Right kidney (tissue), 1 donor: ENCODE results near the gene FUT2.

Experiments
- DNase-seq: peaks from one replicate; pipeline ENCODE4 v3.0.0-alpha.2; 2016

The FUT2 gene

GRCh38 chr19:48728911-48729664, 33.3 kb downstream of the FUT2 start:
- DNase-seq = peak; percentile 70

DNA sequence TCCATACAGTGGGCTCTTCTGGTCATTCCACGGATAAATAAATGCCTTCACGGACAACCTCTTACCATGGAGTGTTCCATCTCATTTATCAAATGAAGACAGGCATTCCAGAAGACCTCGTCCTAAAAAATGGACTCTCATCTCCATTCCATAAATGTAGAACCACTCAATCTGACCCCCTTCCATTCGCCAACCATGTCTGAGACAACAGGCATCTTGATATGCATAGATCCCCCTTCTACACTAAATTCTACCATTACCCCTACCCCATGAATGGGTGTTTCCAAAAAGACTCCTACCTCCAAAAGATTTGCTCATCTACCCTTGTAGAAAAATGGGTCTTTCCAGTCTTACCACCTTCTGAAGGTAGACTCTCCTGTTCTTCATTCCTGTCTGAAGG, 35.7 kb downstream of the FUT2 start:
- DNase-seq = no peak

DNA sequence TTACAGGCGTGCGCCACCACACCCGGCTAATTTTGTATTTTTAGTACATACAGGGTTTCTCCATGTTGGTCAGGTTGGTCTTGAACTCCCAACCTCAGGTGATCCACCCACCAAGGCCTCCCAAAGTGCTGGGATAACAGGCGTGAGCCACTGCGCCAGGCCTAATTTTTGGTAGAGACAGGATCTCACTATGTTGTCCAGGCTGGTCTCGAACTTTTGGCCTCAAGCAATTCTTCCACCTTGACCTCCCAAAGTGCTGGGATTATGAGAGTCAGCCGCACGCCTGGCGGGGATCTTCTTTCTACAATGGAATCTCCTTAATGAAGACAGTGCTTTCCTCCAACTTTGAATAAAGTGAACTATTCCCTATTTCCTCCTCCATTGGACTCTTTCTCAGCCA, 38.9 kb downstream of the FUT2 start:
- no peak for DNase-seq

DNA sequence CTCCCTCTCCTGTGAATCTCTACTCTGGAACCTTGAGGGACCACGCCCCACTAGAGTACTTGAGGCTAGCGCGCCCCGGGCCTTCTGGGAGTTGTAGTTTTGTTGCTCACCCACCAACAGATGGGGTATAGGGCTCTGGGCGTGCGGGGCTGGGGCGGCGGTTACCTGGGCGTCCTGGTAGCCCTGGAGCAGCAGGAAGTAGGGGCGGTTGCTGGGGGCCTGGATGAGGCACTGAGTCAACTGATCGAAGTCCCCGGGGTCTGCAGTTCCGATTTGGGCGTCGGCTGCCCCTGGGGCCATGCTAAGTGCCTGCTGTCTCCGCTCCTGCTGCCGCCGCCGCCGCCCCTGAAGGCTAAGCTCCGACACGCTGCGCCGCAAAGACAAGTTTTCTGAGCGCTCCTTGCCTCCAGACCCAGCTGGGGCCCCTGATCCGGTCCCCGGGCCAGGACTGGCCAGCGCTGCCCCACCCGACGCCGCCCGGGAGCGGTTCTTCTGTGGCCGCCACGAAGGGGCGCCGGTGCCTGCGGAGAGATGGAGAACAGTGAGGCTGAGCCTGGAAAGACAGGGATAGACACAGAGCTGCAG, 39.4 kb downstream of the FUT2 start:
- peak; percentile 60 for DNase-seq

DNA sequence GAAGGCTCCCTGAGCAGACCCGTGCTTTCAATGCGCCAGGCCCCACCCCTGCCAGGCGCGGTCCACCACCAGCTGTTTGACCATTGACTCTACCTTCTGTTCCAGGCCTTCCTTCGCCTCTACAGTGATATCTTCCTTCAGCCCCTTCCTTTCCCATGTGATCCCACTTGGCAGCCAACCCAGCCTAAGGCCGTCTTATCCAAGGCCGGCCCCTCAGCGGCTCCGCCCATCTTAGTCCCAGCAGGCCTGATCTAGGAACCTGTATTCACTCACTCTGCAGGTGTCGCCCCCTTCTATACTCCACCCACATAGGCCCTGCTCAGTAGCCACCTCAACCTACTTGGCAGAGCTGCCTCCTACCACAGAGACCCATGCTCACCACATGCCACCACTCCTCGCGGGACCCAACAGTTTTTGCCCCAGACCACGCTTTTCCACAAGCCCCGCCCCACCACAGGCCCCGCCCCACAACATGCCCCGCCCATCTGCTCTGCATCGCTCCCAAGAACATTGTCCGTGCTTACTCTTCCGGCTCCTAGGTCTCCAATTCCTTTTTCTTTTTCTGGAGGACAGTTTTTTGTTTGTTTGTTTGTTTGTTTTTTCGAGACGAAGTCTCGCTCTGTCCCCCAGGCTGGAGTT, 41.7 kb downstream of the FUT2 start:
- no peak for DNase-seq

DNA sequence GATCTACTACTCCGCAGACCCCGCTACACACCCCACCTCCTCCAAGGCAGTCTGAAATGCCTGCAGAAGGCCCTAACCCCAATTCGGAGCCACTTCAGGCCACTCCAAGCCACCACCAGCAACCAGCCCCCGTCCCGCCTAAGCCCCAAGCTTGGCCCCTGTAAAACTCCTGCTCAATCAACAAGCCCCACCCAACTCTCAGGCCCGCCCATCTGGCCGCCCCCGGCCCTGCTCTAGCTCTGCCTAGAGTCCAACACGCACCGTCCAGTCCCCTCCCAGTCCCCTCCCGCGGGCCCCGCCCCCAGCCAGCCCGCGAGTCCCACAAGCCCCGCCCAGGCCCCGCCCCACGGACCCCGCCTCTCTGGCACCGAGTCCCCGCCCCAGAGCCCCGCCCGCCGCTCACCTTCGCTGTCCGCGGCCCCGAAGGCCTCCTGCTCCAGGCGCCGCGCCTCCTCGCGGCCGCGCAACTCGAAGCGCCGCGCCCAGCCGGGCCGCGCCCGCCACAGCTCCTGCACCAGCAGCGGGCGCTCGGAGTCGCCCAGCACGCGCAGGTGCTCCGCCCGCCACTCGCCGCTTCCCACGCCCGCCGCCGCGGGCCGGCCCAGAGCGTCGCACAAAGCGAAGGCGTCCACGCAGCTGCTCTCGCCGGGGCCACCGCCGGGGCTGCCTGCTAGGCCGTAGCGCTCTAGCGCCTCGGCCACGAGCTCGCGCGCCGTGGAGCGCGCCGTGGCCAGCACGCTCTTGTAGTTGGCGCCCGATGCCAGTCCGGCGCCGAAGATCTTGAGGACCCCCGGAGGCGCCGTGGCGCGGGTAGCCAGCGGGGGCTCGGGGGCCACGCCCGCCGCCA, 43.0 kb downstream of the FUT2 start:
- peak; percentile 83 for DNase-seq

GRCh38 chr19:48739404-48740163, 43.8 kb downstream of the FUT2 start:
- DNase-seq = peak; percentile 27

DNA sequence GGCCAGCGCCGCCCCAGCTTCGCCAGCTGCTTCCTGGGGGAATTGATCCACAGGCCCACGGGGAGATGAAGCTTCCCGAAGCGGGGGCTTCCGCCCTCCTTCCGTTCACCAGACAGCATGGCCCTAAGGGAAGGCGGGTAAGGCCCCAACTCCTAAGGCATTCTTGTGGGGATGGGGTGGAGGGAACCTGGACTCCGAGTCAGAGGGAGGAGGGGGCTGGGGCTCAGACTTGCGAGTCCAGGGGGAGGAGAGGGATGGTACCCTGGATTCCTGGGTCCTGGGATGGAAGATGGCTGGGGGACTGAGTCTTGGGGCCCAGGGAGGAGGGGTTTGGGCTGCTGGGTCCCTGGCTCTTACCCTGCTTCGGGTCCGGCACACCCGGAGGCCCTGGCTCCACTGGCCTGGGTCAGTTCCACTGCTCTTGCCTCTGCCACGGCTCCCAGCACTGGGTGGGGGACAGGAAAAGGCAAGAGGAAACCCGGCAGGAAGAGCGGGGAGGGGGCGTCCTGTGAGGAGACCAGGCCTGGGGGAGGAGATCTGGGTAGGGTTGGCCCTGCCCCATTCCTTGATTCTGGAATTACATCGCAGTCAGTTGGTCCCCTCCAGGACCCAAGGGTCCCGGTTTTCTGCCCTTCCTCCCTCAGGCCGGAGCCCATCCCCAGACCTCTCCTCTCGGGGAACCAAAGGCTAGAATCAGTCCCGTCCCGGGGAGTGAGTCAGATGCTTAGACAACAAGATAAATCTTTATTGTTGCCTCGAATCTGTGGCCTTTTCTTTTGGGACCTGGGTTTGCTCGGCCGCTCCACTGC, 44.6 kb downstream of the FUT2 start, which contains the start of gene RASIP1:
TSS of gene RASIP1 (minus strand) at position 447 of the 809 bp plus-strand sequence. CDS start at position 119, 328 bp downstream.
- no peak for DNase-seq

- no peak for DNase-seq
Observed at GRCh38 chr19:48741129-48741999, 45.6 kb downstream of the FUT2 start.

GRCh38 chr19:48742096-48742495, 46.3 kb downstream of the FUT2 start:
- no peak for DNase-seq

GRCh38 chr19:48745208-48745995, 49.6 kb downstream of the FUT2 start:
- DNase-seq = peak; percentile 46

GRCh38 chr19:48746110-48746509, 50.3 kb downstream of the FUT2 start:
- no peak for DNase-seq

DNA sequence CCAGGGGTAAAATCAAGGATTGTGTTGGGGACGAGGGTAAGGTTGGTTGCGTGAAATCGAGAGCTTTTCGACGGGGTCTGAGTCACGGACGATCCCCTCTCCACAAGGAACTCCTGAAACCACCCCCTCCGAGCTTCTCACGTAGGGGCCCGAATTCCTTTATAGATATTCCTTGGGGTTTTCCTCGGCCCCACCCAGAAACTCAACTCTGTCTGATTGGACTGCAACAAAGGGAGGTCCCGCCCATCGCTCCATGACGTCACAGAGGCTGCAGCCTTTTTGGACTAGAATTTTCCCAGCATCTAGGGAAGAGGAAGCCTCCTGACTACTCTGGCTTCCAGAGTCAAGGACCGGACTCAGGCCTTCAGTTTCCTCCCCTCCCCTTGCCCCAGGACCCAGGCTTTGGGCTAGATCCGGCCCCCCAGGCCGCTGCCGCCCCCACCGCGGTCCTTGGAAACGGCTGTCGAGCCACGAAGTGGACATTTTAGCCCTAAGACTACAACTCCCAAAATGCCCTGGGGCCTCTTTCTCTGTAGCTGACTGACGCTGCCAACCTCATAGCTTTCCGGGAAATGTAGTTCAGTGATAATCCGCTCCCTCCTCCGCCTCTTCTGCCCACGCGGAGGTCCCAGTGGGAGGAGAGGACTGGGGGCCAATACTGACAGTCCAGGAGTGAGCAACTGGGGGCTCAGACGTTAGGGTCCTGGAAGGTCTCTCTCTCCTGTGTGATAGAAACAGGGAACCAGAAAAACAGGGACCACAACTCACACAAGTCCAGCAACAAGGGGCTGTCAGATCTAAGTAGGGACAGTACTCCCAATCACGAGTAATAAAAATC, 51.2 kb downstream of the FUT2 start, which contains the start of gene IZUMO1:
TSS of gene IZUMO1 (minus strand) at position 172 of the 838 bp plus-strand sequence. CDS start 1,050 bp downstream, outside the sequence.
- DNase-seq = peak; percentile 90

DNA sequence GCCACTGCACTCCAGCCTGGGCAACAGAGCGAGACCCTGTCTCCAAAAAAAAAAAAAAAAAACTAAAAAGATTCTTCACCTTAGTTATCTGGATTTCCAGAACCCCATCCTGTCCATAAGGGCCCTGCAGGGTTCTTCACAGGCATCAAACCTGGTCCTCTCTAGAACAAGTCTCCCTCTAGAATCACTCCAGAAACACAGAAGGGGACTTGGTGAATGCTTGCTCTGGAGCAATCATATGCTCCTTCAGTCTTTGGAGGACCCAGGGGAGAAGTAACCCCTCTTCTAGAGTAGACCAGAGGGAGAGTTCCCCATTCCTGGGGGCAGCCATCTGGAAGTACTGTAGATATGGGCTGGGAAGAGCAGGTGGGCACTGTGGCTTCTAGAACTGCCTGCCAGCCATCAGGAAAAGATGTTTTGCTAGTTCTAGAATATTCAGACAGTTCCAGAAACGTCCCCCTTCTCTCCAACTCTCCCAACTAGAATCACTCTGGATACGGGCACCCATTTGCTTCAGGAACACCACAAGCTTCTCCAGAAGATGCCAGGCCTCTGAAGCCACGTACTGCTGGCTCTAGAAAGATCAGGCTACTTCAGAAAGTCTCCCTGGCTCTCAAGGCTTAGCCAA, 53.9 kb downstream of the FUT2 start:
- DNase-seq = no peak

DNA sequence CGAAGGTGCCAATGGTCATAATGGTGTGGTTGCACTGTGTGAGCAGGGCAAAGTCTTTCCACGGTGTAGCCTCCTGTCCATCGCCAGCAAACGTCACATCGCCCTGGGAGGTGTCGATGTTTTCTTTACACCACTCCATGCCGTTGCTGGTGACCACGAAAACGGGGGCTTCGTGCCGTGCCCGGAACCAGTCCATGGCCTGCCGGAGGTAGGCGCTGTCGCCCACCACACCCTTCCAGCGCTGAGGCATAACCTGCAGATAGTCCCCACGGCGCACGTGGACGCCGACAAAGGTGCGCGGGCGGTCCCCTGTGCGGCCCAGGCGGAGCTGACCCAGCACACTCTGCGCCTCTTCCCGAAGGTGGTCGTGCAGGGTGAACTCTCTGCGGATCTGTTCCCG, 54.6 kb downstream of the FUT2 start:
- no peak for DNase-seq

DNA sequence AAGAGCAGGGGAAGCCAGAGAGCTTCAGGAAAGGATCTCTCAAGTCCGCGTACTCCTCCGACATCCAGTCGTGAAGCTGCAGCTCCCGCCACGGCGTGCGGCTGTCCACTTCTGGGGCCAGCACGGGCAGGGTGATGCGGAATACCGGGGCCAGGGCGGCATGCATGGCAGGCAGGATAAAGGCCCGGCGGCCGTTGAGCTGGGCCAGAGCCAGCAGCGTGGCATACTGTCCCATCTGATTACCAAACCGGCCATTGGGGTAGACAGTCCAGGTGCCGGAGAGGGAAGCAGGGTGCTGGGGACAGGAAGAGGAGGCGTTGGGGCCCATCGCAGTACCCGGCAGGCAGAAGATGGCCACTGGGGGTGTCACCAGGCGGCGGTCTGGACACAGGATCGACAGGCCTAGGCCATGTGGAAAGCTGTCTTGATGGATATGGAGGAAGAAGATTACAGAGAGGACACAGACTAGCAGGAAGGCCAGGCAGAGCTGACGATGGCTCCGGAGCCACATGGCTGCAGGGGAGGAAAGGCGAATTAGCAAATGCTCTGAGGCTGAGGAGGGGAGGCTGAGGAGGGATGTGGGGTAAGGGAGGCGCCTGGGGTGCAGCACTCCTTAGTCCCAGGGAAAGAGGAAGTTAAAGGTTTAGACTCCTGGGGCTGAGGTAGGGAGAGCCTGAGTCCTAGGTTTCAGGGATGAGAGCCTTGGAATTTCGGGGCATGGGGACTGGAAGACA, 55.2 kb downstream of the FUT2 start:
- no peak for DNase-seq
